GM18868 (cell line): ENCODE data around the gene ISOC2.
A peak's percentile ranks its signal among the peaks of the same experiment; 100 is the strongest.
"Not testable (repeated sequence)": the region's sequence is repeated elsewhere in the genome, so short reads cannot be mapped to it uniquely, and the experiment has no call there.

Source experiments
- ATAC-seq: cut with Tn5 transposase; IDR thresholded peaks from one replicate; pipeline ENCODE4 v1.9.1; 2021; ENCODE audit warnings: mild to moderate bottlenecking, moderate library complexity; ENCODE audit not compliant: unreplicated experiment

Gene ISOC2

DNA sequence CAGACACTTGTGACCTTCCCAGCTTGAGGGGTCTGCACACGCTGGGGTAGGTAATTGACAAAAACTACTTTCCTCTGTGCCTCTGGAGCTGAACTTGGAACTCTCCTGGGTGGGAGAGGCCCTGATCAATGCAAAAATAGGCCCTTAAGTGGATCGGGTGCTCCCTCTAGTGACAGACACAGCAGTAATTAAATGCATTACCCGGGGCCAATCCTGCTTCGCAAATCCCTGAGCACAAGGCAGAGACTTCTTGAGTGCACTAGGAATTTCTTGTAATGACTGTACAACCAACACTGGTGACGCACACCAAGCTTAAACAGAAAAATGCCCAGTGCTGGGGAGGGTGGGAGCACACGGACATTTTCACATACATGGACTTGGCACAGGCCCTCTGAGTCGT is 43.3 kb downstream of the ISOC2 start:
- ATAC-seq: no peak

DNA sequence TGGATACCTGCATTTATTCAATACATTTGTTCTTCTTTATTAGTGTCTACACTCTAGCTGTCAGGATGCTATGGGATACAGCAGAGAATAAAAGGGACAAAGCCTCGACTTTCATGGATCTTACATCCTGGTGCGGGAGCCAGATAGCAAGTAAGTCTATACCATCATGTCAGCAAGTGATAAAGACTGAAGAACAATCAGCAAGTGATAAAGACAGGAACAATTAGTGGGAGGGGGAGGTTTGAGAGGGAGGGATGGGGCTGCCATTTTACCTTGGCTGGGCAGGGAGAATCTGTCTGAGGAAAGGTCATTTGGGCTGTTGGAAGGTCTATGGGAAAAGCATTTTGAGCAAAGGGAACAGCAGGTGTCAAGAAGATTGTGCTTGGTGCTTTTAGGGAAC is 51.3 kb downstream of the ISOC2 start:
- no peak for ATAC-seq

- ATAC-seq: not testable (repeated sequence)
Observed at GRCh38 chr19:55409179-55409578, 52.3 kb downstream of the ISOC2 start.

- ATAC-seq: no peak
Observed at GRCh38 chr19:55408533-55408872, 52.9 kb downstream of the ISOC2 start.

DNA sequence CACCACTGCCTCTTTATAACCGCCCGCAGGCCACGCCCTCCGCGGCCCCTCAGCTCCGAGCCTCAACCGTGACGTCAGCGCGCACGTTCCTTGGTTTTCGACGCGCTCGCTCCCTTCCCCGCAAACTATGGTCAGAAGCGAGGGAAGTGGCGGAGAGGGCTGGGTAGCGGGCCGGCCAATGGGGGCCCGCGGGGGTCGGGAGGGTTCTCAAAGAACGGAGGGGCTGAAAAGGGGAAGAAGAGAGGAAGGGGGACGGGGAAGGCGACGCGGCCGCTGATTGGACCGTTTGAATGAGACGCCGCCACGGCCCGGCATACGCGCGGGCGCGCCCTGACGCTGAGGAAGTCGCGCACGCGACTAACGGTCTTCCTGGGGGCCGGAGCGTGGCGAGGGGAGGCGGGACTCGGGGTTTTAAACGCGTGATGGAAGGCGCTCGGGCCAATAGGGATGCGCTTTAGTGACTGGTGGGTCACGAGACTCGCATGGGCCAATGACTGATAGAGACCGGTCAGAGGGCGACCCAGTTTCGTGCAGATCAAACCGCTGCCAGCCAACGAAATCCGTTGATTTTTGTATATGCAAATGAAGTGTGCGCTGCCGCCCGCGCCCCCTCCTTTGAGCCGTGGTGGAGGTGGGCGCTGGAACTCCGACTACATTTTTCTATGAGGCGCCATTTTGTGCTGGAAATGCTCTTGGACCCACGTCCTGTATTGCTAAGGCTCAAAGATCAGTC is 53.5 kb downstream of the ISOC2 start:
- peak; percentile 76 for ATAC-seq

GRCh38 chr19:55407550-55407799 is 54.0 kb downstream of the ISOC2 start, which contains the start of gene UBE2S:
TSS of gene UBE2S (minus strand) at chr19:55407788. CDS start at chr19:55407589, 199 bp downstream.
- ATAC-seq: not testable (repeated sequence)

GRCh38 chr19:55406826-55407549 is 54.5 kb downstream of the ISOC2 start:
- ATAC-seq: peak; percentile 6

- no peak for ATAC-seq
Observed at GRCh38 chr19:55406091-55406825, 55.2 kb downstream of the ISOC2 start.

DNA sequence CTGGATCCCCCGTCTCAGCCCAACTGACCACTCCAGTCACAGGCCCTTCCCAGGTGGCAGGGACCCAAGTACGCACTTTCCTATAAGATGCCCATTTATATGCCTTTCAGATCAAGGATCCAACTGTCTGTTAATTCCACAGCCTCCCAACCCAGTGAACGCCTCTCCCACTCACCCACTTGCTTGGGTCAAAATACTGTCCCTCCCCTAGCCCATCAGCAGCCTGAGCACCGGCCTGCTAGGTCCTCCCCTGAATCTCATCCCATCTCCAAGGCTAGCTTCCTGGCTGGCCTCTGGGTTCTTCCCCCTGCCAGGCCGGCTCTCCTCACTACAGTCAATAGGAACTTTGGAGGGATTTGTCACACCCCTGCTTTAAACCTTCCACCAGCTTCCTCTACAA is 55.8 kb downstream of the ISOC2 start:
- no peak for ATAC-seq
